ENCODE measurements around the gene CARNS1.

The CARNS1 gene

DNA sequence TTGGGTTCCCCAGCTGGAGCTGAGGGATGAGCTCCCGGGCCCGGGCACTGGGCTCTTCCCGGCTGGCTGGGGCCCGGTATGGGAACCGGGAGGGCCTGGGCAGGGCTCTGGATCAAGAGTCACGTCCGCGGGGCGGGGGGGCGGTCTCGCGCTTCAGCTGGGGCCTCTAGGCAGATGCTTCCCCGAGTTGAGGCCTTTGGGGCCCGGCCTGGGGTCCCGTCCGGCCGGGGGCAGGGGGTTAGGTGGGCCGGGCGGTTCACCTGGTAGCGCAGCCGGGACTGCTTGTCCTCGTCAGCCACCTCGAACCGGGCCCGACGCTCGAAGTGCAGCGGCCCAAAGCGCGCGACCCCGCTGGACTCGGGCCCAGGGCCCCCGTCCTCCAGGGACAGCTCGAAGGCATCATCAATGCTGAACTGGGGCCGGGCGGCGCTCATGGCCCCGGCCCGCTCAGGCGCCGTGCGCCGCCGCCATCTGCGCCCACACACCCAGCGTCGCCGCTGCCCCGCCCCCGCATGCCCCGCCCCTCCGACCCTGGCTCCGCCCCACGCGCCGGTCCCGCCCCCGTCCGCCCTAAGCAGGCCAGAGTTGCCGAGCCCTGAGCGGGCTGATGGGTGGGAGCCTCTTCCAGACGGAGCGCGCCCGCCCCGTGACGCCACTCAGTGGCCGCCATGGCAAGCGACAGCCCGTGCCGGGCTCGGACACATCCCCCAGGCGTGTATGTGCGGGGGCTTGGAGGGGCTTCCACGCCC is 53.5 kb downstream of the CARNS1 start, which contains the start of gene TMEM134:
TMEM134 (minus strand) TSS at position 493 of the 749 bp plus-strand sequence; CDS start at position 434, 59 bp downstream.
- peak; percentile 87 to 91 (median 88) for DNase-seq

GRCh38 chr11:67469508-67469811 is 54.0 kb downstream of the CARNS1 start:
- DNase-seq: no peak

DNA sequence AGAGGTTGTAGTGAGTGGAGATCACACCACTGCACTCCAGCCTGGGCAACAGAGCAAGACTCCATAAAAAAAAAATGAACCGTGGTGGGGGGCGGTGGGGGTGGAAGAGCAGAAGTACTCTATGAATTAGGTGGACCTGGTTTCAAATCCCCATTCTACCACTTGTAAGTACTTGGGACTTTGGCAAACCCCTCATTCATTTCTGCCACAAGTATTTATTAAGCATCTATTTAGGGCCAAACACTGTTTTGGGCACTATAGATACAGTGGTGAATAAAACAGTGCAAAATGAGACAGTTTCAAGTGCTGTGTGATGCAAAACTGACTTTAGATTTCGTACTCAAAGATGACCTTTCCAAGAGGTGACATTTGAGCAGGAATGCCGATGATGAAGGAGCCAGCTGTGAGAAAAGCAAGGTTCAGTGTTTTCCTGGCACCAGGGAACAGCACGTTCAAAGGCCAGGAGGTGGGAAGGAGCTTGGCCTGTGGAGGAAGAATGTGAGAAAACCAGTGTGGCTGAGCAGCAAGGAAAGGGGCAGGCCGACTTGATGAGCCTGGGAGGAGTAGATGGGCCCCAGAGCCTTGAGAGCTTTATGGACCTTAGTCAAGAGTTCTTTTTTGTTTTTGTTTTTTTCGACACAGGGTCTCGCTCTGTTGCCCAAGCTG is 55.0 kb downstream of the CARNS1 start:
- no peak for DNase-seq

GRCh38 chr11:67472882-67473281 is 57.4 kb downstream of the CARNS1 start:
- DNase-seq: no peak
